Calu3 (cell line): Measurements from ENCODE around the gene NPAS3. TPM values are rescaled to one million over a fixed set of nuclear protein-coding genes. Genes with fewer than 3 reads are reported as not detected.

Experiments
- BruUV-seq: library from RNA; stranded (reverse); fragments of 400-500 nt; replicated peaks from 2 replicates; lab custom pipeline; 2021; lab: Mats Ljungman, UMichigan
- CTCF ChIA-PET: fragments of 300-600 bp; sonication (Branson Sonifier 250); formaldehyde crosslinking; loops from one replicate; lab custom pipeline; 2022; ENCODE audit warnings: antibody characterized with exemption; lab: Charles Lee
- DNase-seq: peaks from one replicate; pipeline ENCODE4 v3.0.0; 2022
- H3K27ac Mint-ChIP-seq: one replicate; pipeline ENCODE4 v1.8.0; 2022; ENCODE audit warnings: mixed read lengths; ENCODE audit not compliant: unreplicated experiment
- H3K27me3 Mint-ChIP-seq: one replicate; pipeline ENCODE4 v1.8.0; 2022; ENCODE audit warnings: mixed read lengths; ENCODE audit not compliant: unreplicated experiment
- H3K36me3 Mint-ChIP-seq: one replicate; pipeline ENCODE4 v1.8.0; 2022; ENCODE audit warnings: mild to moderate bottlenecking, moderate library complexity, mixed read lengths; ENCODE audit not compliant: insufficient read depth, unreplicated experiment
- H3K4me1 Mint-ChIP-seq: one replicate; pipeline ENCODE4 v1.8.0; 2022; ENCODE audit warnings: mild to moderate bottlenecking, low read depth, mixed read lengths; ENCODE audit not compliant: unreplicated experiment
- H3K4me3 Mint-ChIP-seq: one replicate; pipeline ENCODE4 v1.8.0; 2022; ENCODE audit warnings: mild to moderate bottlenecking, low read depth, moderate library complexity, mixed read lengths; ENCODE audit not compliant: unreplicated experiment
- H3K9me3 Mint-ChIP-seq: one replicate; pipeline ENCODE4 v1.8.0; 2022; ENCODE audit warnings: low read depth, mixed read lengths; ENCODE audit not compliant: unreplicated experiment
- CTCF ChIP-seq: fragments of 200-600 bp; IDR thresholded peaks from one replicate; pipeline ENCODE4 v1.8.0; 2022; ENCODE audit warnings: antibody characterized with exemption; ENCODE audit not compliant: unreplicated experiment
- intact Hi-C: fragments of 100-400 bp; cut with micrococcal nuclease; formaldehyde crosslinking; loops from one replicate; pipeline ENCODE4 v1.10.0; 2022; ENCODE audit not compliant: unreplicated experiment
- total RNA-seq: library from RNA; stranded (reverse); gene quantifications from 2 replicates; pipeline ENCODE4 v1.2.3, GENCODE V29; 2022

The NPAS3 gene
- total RNA-seq, 1 experiment from 2014 or later: not detected

- TF ChIP-seq CTCF: no peak
- intact Hi-C loops: no loop called here
- Mint-ChIP-seq H3K27ac (no peak overlapping the region), H3K4me1 (no peaks in the 10 kb centered on the region), H3K4me3 (no peak overlapping the region), H3K36me3 (no peaks in the 10 kb centered on the region), H3K9me3 (no peaks in the 10 kb centered on the region), H3K27me3 (peaks cover 9% of the 10 kb centered on the region)
- BruUV-seq: no TSS peak
- no peak for DNase-seq
- CTCF ChIA-PET: no interaction called here
Measured at GRCh38 chr14:33449703-33450395, 511.2 kb downstream of the NPAS3 start.

GRCh38 chr14:33450416-33450815, 511.7 kb downstream of the NPAS3 start:
- Mint-ChIP-seq H3K36me3 (no peaks in the 10 kb centered on the region), H3K4me3 (no peak overlapping the region), H3K27me3 (peaks cover 15% of the 10 kb centered on the region), H3K4me1 (no peaks in the 10 kb centered on the region), H3K27ac (no peak overlapping the region), H3K9me3 (no peaks in the 10 kb centered on the region)
- no TSS peak for BruUV-seq
- TF ChIP-seq CTCF: no peak
- intact Hi-C loops: no loop called here
- CTCF ChIA-PET: no interaction called here
- no peak for DNase-seq

GRCh38 chr14:33451211-33451610, 512.5 kb downstream of the NPAS3 start:
- no peak overlapping the region for H3K27ac Mint-ChIP-seq
- H3K27me3 Mint-ChIP-seq: peaks cover 23% of the 10 kb centered on the region
- no peak overlapping the region for H3K4me3 Mint-ChIP-seq
- no peak for DNase-seq
- no peaks in the 10 kb centered on the region for H3K36me3 Mint-ChIP-seq
- no peak for TF ChIP-seq CTCF
- intact Hi-C loops: no loop called here
- no TSS peak for BruUV-seq
- H3K4me1 Mint-ChIP-seq: no peaks in the 10 kb centered on the region
- CTCF ChIA-PET: no interaction called here
- no peaks in the 10 kb centered on the region for H3K9me3 Mint-ChIP-seq

GRCh38 chr14:33452995-33453394, 514.3 kb downstream of the NPAS3 start:
- CTCF ChIA-PET: no interaction called here
- no TSS peak for BruUV-seq
- H3K27me3 Mint-ChIP-seq: peaks cover 24% of the 10 kb centered on the region
- no peaks in the 10 kb centered on the region for H3K36me3 Mint-ChIP-seq
- no peak for TF ChIP-seq CTCF
- H3K4me1 Mint-ChIP-seq: no peaks in the 10 kb centered on the region
- H3K4me3 Mint-ChIP-seq: no peak overlapping the region
- intact Hi-C loops: no loop called here
- no peak overlapping the region for H3K27ac Mint-ChIP-seq
- no peaks in the 10 kb centered on the region for H3K9me3 Mint-ChIP-seq
- no peak for DNase-seq
